ENCODE data around the gene SMARCD2. TPM values are rescaled to one million over a fixed set of nuclear protein-coding genes. Genes with fewer than 3 reads are reported as not detected.

Gene SMARCD2
- total RNA-seq, 1 experiment from 2014 or later = 50.6 TPM

DNA sequence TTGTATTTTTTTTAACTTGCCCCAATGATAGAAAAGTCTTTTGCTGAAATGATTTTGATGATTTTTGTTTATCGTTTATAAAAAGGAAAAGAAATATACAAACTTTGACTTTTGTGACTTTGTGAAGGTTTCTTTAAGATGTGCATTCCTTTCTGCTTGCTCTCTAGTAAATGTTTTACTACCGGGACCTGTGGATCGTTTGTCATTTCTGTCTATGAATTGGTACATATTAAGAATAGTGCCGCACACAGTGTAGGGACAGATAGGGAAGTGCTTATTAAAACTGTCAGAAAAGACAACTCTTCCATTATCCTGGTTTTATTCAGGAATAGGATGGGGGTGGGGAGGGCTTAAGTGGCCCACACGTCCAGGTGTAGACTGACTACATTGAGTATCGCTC lies 23.4 kb downstream of the SMARCD2 start:
- Mint-ChIP-seq H3K36me3 (ENCODE audit: insufficient read depth, unreplicated experiment) (peaks cover 80% of the 10 kb centered on the region), H3K4me1 (ENCODE audit: low read depth, unreplicated experiment) (peaks cover 29% of the 10 kb centered on the region), H3K27me3 (ENCODE audit: unreplicated experiment) (no peaks in the 10 kb centered on the region), H3K9me3 (ENCODE audit: low read depth, unreplicated experiment) (no peaks in the 10 kb centered on the region), H3K4me3 (ENCODE audit: low read depth, unreplicated experiment) (peak overlapping the region; percentile 32), H3K27ac (ENCODE audit: unreplicated experiment) (peak overlapping the region; percentile 59)
- intact Hi-C loops (cut with micrococcal nuclease; ENCODE audit: unreplicated experiment) = no loop called here
- no TSS peak for BruUV-seq (replicated peaks)
- CTCF ChIA-PET = no interaction called here
- TF ChIP-seq, protein P1, sequence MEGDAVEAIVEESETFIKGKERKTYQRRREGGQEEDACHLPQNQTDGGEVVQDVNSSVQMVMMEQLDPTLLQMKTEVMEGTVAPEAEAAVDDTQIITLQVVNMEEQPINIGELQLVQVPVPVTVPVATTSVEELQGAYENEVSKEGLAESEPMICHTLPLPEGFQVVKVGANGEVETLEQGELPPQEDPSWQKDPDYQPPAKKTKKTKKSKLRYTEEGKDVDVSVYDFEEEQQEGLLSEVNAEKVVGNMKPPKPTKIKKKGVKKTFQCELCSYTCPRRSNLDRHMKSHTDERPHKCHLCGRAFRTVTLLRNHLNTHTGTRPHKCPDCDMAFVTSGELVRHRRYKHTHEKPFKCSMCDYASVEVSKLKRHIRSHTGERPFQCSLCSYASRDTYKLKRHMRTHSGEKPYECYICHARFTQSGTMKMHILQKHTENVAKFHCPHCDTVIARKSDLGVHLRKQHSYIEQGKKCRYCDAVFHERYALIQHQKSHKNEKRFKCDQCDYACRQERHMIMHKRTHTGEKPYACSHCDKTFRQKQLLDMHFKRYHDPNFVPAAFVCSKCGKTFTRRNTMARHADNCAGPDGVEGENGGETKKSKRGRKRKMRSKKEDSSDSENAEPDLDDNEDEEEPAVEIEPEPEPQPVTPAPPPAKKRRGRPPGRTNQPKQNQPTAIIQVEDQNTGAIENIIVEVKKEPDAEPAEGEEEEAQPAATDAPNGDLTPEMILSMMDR (IDR thresholded peaks at IDR 0.05; ENCODE audit: unreplicated experiment) = no peak
- DNase-seq = no peak

DNA sequence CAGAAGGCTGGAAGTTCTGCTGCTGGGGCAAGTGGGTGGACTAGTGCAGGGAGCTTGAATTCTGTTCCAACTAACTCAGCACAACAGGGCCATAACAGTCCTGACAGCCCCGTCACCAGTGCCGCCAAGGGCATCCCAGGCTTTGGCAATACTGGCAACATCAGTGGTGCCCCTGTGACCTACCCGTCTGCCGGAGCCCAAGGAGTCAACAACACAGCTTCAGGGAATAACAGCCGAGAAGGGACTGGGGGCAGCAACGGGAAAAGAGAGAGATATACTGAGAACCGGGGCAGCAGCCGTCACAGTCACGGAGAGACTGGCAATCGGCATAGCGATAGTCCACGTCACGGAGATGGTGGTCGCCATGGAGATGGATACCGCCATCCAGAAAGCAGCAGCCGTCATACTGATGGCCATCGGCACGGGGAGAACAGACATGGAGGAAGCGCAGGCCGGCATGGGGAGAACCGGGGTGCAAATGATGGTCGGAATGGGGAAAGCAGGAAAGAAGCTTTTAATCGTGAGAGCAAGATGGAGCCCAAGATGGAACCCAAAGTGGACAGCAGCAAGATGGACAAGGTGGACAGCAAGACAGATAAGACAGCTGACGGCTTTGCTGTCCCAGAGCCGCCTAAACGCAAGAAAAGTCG lies 24.6 kb downstream of the SMARCD2 start:
- CTCF ChIA-PET = interaction anchor here (0.6 kb wide), 1 partner anchor 21 kb away, joined by 3 read pairs; no protein-coding TSS in a partner anchor
- BruUV-seq (replicated peaks) = TSS peak; percentile 77

DNA sequence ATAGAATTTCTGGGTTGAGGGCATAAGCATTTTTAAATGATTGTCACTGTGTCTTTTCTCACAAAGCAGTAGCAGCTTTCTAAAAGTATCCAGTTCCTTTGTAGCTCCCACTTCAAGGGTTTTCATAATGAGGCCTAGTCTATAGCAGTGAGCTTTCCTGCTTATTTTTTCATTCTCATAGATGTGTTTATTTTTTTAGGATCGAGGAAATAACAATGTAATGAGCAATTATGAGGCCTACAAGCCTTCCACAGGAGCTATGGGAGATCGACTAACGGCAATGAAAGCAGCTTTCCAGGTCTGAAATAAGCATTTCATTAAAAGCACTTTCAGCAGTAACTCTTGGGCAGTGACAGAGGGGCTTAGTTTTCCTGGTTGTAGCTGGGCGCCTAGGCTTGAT lies 25.8 kb downstream of the SMARCD2 start:
- Mint-ChIP-seq H3K27ac (ENCODE audit: unreplicated experiment) (no peak overlapping the region), H3K27me3 (ENCODE audit: unreplicated experiment) (no peaks in the 10 kb centered on the region), H3K4me3 (ENCODE audit: low read depth, unreplicated experiment) (no peak overlapping the region), H3K36me3 (ENCODE audit: insufficient read depth, unreplicated experiment) (peaks cover 64% of the 10 kb centered on the region), H3K9me3 (ENCODE audit: low read depth, unreplicated experiment) (no peaks in the 10 kb centered on the region), H3K4me1 (ENCODE audit: low read depth, unreplicated experiment) (peaks cover 29% of the 10 kb centered on the region)
- CTCF ChIA-PET = no interaction called here
- intact Hi-C loops (cut with micrococcal nuclease; ENCODE audit: unreplicated experiment) = no loop called here
- no TSS peak for BruUV-seq (replicated peaks)
- TF ChIP-seq, protein P1 (IDR thresholded peaks at IDR 0.05; ENCODE audit: unreplicated experiment) = no peak
- no peak for DNase-seq

More for the DNA sequence above, 24.6 kb downstream of the SMARCD2 start:
- no peaks in the 10 kb centered on the region for H3K27me3 Mint-ChIP-seq (ENCODE audit: unreplicated experiment)
- TF ChIP-seq, protein P1 (IDR thresholded peaks at IDR 0.05; ENCODE audit: unreplicated experiment) = no peak
- peak overlapping the region; percentile 83 for H3K27ac Mint-ChIP-seq (ENCODE audit: unreplicated experiment)
- intact Hi-C loops (cut with micrococcal nuclease; ENCODE audit: unreplicated experiment) = no loop called here
- H3K9me3 Mint-ChIP-seq (ENCODE audit: low read depth, unreplicated experiment) = no peaks in the 10 kb centered on the region
- H3K36me3 Mint-ChIP-seq (ENCODE audit: insufficient read depth, unreplicated experiment) = peaks cover 71% of the 10 kb centered on the region
- DNase-seq = no peak
- no peak overlapping the region for H3K4me3 Mint-ChIP-seq (ENCODE audit: low read depth, unreplicated experiment)
- H3K4me1 Mint-ChIP-seq (ENCODE audit: low read depth, unreplicated experiment) = peaks cover 29% of the 10 kb centered on the region

DNA sequence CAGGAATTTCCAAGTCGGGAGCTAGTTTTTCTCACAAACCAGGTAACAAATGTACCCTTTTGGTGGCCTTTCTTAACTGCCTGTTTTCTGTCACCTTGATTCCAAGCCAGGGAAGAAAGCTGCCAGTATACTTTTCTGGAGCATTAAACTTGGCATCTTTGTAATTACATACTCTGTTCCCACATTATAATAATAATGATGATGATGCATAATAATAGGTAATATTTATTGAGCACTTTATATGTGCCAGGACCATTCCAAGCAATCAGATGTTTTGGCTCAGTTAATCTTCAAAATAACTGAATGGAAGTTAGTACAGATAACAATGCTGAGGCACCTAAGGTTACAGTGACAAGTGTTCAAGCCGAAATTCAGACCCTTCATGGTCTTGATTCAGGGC lies 26.4 kb downstream of the SMARCD2 start:
- Mint-ChIP-seq H3K27ac (ENCODE audit: unreplicated experiment) (no peak overlapping the region), H3K27me3 (ENCODE audit: unreplicated experiment) (no peaks in the 10 kb centered on the region), H3K9me3 (ENCODE audit: low read depth, unreplicated experiment) (no peaks in the 10 kb centered on the region), H3K4me1 (ENCODE audit: low read depth, unreplicated experiment) (peaks cover 29% of the 10 kb centered on the region), H3K4me3 (ENCODE audit: low read depth, unreplicated experiment) (no peak overlapping the region), H3K36me3 (ENCODE audit: insufficient read depth, unreplicated experiment) (peaks cover 62% of the 10 kb centered on the region)
- TF ChIP-seq, protein P1 (IDR thresholded peaks at IDR 0.05; ENCODE audit: unreplicated experiment) = no peak
- BruUV-seq (replicated peaks) = no TSS peak
- CTCF ChIA-PET = no interaction called here
- DNase-seq = no peak
- intact Hi-C loops (cut with micrococcal nuclease; ENCODE audit: unreplicated experiment) = no loop called here
